HepG2 (cell line): ENCODE data around the gene SLC23A2. TPM values are rescaled to one million over a fixed set of nuclear protein-coding genes. Genes with fewer than 3 reads are reported as not detected.

Experiments
- ATAC-seq: fragments of 200-7000 bp; cut with Tn5 transposase; 3 replicates; pipeline ENCODE4 v1.9.1; 2020; ENCODE audit warnings: mild to moderate bottlenecking, moderate library complexity
- BruUV-seq: library from RNA; stranded (reverse); fragments of 400-500 nt; replicated peaks from 2 replicates; lab custom pipeline; 2021; lab: Mats Ljungman, UMichigan
- CTCF ChIA-PET: fragments of 300-600 bp; formaldehyde crosslinking; extraction: SDS; loops from one replicate; lab custom pipeline; 2021; ENCODE audit warnings: low total read pairs, inconsistent platforms, low intra/inter-chr PET ratio; lab: Yijun Ruan, JAX
- POLR2A ChIA-PET: fragments of 350-600 bp; sonication (Branson Sonifier 250); formaldehyde crosslinking; loops from one replicate; lab custom pipeline; 2020; ENCODE audit warnings: antibody characterized with exemption, inconsistent platforms; lab: Yijun Ruan, JAX
- DNase-seq: peaks from one replicate; pipeline ENCODE4 v3.0.0-alpha.2; 2015; ENCODE audit warnings: low spot score
- FAIRE-seq: peaks from 3 replicates; lab custom pipeline; 2011; peaks lifted over from hg19 to GRCh38; lab: Jason Lieb, UNC
- H2AFZ ChIP-seq: one replicate; pipeline ENCODE4 v1.6.1; 2011; ENCODE audit warnings: low read length, inconsistent platforms
- H3K27ac ChIP-seq: fragments of 300-600 bp; 3 replicates; pipeline ENCODE4 v1.8.0; 2011; ENCODE audit warnings: mixed run types, mild to moderate bottlenecking, mixed read lengths, low read length, inconsistent platforms; ENCODE audit not compliant: insufficient read depth; ENCODE audit errors: extremely low read length
- H3K27me3 ChIP-seq, 2 experiments: fragments of 200-600 bp in 1 of 2; 2 replicates in 1 of 2; 3 replicates in 1 of 2; pipeline versions ENCODE4 v1.6.0 to v1.8.0; 2011; ENCODE audit warnings: low read length in 2 of 2, mild to moderate bottlenecking in 2 of 2, moderate library complexity in 2 of 2, inconsistent platforms in 1 of 2; ENCODE audit not compliant: insufficient read depth in 2 of 2, control insufficient read depth in 1 of 2
- H3K36me3 ChIP-seq, 2 experiments: fragments of 200-600 bp in 1 of 2; replicated peaks in 1 of 2; 2 replicates in 1 of 2; 3 replicates in 1 of 2; pipeline versions ENCODE4 v1.5.1 to v1.8.0; 2011; ENCODE audit warnings: low read length in 2 of 2, inconsistent platforms in 1 of 2; ENCODE audit not compliant: insufficient read depth in 2 of 2, control insufficient read depth in 1 of 2
- H3K4me1 ChIP-seq: 2 replicates; pipeline ENCODE4 v1.5.1; 2012; ENCODE audit warnings: low read length, inconsistent platforms; ENCODE audit not compliant: insufficient read depth
- H3K4me2 ChIP-seq: 2 replicates; pipeline ENCODE4 v1.6.0; 2011; ENCODE audit warnings: low read depth, low read length, inconsistent platforms
- H3K4me3 ChIP-seq, 3 experiments: fragments of 200-600 bp in 1 of 3; sonication (generic), shearing (Covaris generic) in 1 of 3; replicated peaks in 1 of 3; 2 replicates each; pipeline ENCODE4 v1.5.1; 2011 to 2016; ENCODE audit warnings: low read length in 3 of 3, inconsistent platforms in 2 of 3, low read depth in 2 of 3, mild to moderate bottlenecking in 2 of 3, control low read depth in 1 of 3, mixed read lengths in 1 of 3; ENCODE audit not compliant: insufficient read depth in 1 of 3
- H3K79me2 ChIP-seq: one replicate; pipeline ENCODE4 v1.6.1; 2011; ENCODE audit warnings: low read length, inconsistent platforms; ENCODE audit not compliant: insufficient read depth
- H3K9ac ChIP-seq: 2 replicates; pipeline ENCODE4 v1.6.0; 2011; ENCODE audit warnings: mild to moderate bottlenecking, low read depth, low read length, inconsistent platforms; ENCODE audit not compliant: insufficient read depth
- H3K9me3 ChIP-seq: 2 replicates; pipeline ENCODE4 v1.5.1; 2012; ENCODE audit warnings: mild to moderate bottlenecking, low read length
- H4K20me1 ChIP-seq: 2 replicates; pipeline ENCODE4 v1.6.0; 2011; ENCODE audit warnings: inconsistent platforms, mild to moderate bottlenecking, low read length, moderate library complexity; ENCODE audit not compliant: insufficient read depth
- DMAP1 ChIP-seq: IDR thresholded peaks from 2 replicates; pipeline ENCODE4 v1.6.1; 2016
- HNRNPK ChIP-seq: fragments of 200-400 bp; formaldehyde crosslinking; IDR thresholded peaks from 2 replicates; pipeline ENCODE4 v1.6.1; 2018; ENCODE audit warnings: low read length, low read depth, moderate library complexity, mild to moderate bottlenecking; ENCODE audit not compliant: poor library complexity, severe bottlenecking
- KAT7 ChIP-seq: IDR thresholded peaks from 2 replicates; pipeline ENCODE4 v1.6.1; 2018; ENCODE audit warnings: borderline replicate concordance, missing compliant biosample characterization
- PAF1 ChIP-seq: IDR thresholded peaks from 2 replicates; pipeline ENCODE4 v1.6.1; 2016; ENCODE audit warnings: missing genetic modification reagents, missing compliant biosample characterization
- PCBP1 ChIP-seq: fragments of 200-400 bp; formaldehyde crosslinking; IDR thresholded peaks from 2 replicates; pipeline ENCODE4 v1.6.1; 2017; ENCODE audit warnings: mild to moderate bottlenecking, low read depth, low read length, borderline replicate concordance
- U2AF1 ChIP-seq: fragments of 200-400 bp; formaldehyde crosslinking; optimal IDR thresholded peaks from 2 replicates; pipeline ENCODE3; 2017; ENCODE audit warnings: mild to moderate bottlenecking, low read depth, low read length
- ZMYM3 ChIP-seq: sonication (generic); formaldehyde crosslinking; IDR thresholded peaks from 2 replicates; pipeline ENCODE4 v1.5.1; 2020; ENCODE audit warnings: mild to moderate bottlenecking, missing genetic modification reagents
- ZSCAN25 ChIP-seq: sonication (generic); formaldehyde crosslinking; IDR thresholded peaks from 2 replicates; pipeline ENCODE4 v1.8.0; 2022; ENCODE audit warnings: mild to moderate bottlenecking, missing genetic modification reagents
- WGBS: methylation state at CpG from one replicate; pipeline ENCODE4 v1.1.6; 2017; ENCODE audit warnings: low lambda C conversion rate; 5-methylcytosine and 5-hydroxymethylcytosine counted together
- in situ Hi-C: cut with HindIII; loops from 2 replicates; pipeline ENCODE4 v1.10.0; 2017; ENCODE audit warnings: low pct_unique_long_range_greater_than_20kb; ENCODE audit not compliant: extremely low pct_ligation_motif_present
- intact Hi-C: fragments of 100-400 bp; cut with micrococcal nuclease; formaldehyde crosslinking; loops from one replicate; pipeline ENCODE4 v1.10.0; 2022; ENCODE audit not compliant: unreplicated experiment
- polyA plus RNA-seq, 8 experiments: library from polyadenylated mRNA; depleted of rRNA in 3 of 8; stranded (reverse) in 7 of 8; unstranded in 1 of 8; fragments of >200 nt; fragmentation: Illumina TruSeq in 4 of 8; extraction: Trizol in 4 of 8; gene quantifications; 2 replicates each; pipeline versions ENCODE4 v1.2.1 to v1.2.3, GENCODE V29; 2011 to 2016; ENCODE audit warnings: low read depth in 4 of 8, missing spikeins in 1 of 8, mixed read lengths in 1 of 8; ENCODE audit not compliant: insufficient read depth in 1 of 8
- total RNA-seq, 5 experiments: library from RNA; depleted of rRNA; stranded (reverse); fragments of >200 nt; fragmentation: Illumina TruSeq; extraction: Trizol; gene quantifications; 2 replicates each; pipeline ENCODE4 v1.2.3, GENCODE V29; 2016; ENCODE audit warnings: low read depth in 1 of 5
- TF ChIP-seq, protein P1 (sequence below): IDR thresholded peaks from 2 replicates; pipeline ENCODE4 v1.6.1; 2016
- TF ChIP-seq, protein P2 (sequence below): sonication (generic); formaldehyde crosslinking; conservative IDR thresholded peaks from 2 replicates; pipeline ENCODE4 v1.4.0; 2020; ENCODE audit warnings: missing genetic modification reagents

SLC23A2 gene
- total and polyA plus RNA-seq, 2 of the 13 experiments (the other 11 are each of a cell fraction or from before 2014, with no cell fraction given): 42.2 to 51.2 TPM

GRCh38 chr20:4846821-4847220 is 154.5 kb downstream of the SLC23A2 start:
- DNase-seq (no peak), FAIRE-seq (no peak), ATAC-seq (no peak)
- no peak for TF ChIP-seq ZSCAN25 (CRISPR knock-in tag)
- TF ChIP-seq, protein P1, sequence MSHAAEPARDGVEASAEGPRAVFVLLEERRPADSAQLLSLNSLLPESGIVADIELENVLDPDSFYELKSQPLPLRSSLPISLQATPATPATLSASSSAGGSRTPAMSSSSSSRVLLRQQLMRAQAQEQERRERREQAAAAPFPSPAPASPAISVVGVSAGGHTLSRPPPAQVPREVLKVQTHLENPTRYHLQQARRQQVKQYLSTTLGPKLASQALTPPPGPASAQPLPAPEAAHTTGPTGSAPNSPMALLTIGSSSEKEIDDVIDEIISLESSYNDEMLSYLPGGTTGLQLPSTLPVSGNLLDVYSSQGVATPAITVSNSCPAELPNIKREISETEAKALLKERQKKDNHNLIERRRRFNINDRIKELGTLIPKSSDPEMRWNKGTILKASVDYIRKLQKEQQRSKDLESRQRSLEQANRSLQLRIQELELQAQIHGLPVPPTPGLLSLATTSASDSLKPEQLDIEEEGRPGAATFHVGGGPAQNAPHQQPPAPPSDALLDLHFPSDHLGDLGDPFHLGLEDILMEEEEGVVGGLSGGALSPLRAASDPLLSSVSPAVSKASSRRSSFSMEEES (CRISPR knock-in tag): no peak
- peak; percentile 11; the same call in 1 of the 2 replicates for TF ChIP-seq PAF1 (CRISPR knock-in tag)
- no peak for TF ChIP-seq ZMYM3 (CRISPR knock-in tag)
- Histone ChIP-seq H3K79me2 (no peaks in the 10 kb centered on the region), H4K20me1 (no peaks in the 10 kb centered on the region), H3K36me3 (no peaks in the 10 kb centered on the region), H3K4me3 (no peak overlapping the region), H3K27me3 (no peaks in the 10 kb centered on the region), H3K9me3 (no peaks in the 10 kb centered on the region), H3K27ac (no peak overlapping the region), H2AFZ (no peak overlapping the region), H3K9ac (no peak overlapping the region), H3K4me1 (peaks cover 4% of the 10 kb centered on the region), H3K4me2 (no peak overlapping the region)
- BruUV-seq: no TSS peak
- ChIA-PET CTCF (no interaction called here), POLR2A (no interaction called here)
- WGBS: 70% methylated on average over 2 of the region's 2 CpGs
- intact Hi-C loops (no loop called here), in situ Hi-C loops (no loop called here)

- Histone ChIP-seq H3K4me1 (peaks cover 4% of the 10 kb centered on the region), H3K27me3 (no peaks in the 10 kb centered on the region), H4K20me1 (no peaks in the 10 kb centered on the region), H3K9me3 (no peaks in the 10 kb centered on the region), H3K27ac (no peak overlapping the region), H3K9ac (no peak overlapping the region), H3K4me3 (no peak overlapping the region), H2AFZ (no peak overlapping the region), H3K36me3 (no peaks in the 10 kb centered on the region), H3K4me2 (no peak overlapping the region), H3K79me2 (no peaks in the 10 kb centered on the region)
- ChIA-PET CTCF (no interaction called here), POLR2A (no interaction called here)
- ATAC-seq (no peak), DNase-seq (no peak), FAIRE-seq (no peak)
- in situ Hi-C loops: no loop called here
- TF ChIP-seq, protein P2, sequence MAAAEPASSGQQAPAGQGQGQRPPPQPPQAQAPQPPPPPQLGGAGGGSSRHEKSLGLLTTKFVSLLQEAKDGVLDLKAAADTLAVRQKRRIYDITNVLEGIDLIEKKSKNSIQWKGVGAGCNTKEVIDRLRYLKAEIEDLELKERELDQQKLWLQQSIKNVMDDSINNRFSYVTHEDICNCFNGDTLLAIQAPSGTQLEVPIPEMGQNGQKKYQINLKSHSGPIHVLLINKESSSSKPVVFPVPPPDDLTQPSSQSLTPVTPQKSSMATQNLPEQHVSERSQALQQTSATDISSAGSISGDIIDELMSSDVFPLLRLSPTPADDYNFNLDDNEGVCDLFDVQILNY (CRISPR knock-in tag): no peak
- TF ChIP-seq U2AF1 (no peak), PCBP1 (0 out of 2 replicates have a peak, but pooled peaks have one; percentile 86), KAT7 (CRISPR knock-in tag) (no peak), HNRNPK (peak; percentile 95), DMAP1 (CRISPR knock-in tag) (no peak)
- no TSS peak for BruUV-seq
- intact Hi-C loops: no loop called here
- WGBS: 46% methylated on average over 9 of the region's 9 CpGs
These were observed 156.4 kb downstream of the SLC23A2 start for GRCh38 chr20:4844751-4845465.
